GF-D8 (cell line): Measurements from ENCODE around the gene TBC1D8.

Experiments
- DNase-seq: peaks from one replicate; lab custom pipeline; 2025; lab: John Stamatoyannopoulos, UW

TBC1D8 gene

GRCh38 chr2:101135412-101136296 lies 15.5 kb downstream of the TBC1D8 start:
- DNase-seq, result no peak

GRCh38 chr2:101133492-101134100 lies 17.6 kb downstream of the TBC1D8 start:
- DNase-seq, result no peak

- no peak for DNase-seq
Measured at GRCh38 chr2:101132202-101132601, 19.0 kb downstream of the TBC1D8 start.

GRCh38 chr2:101130081-101130480 lies 21.1 kb downstream of the TBC1D8 start:
- no peak for DNase-seq

- DNase-seq, result no peak
Measured at GRCh38 chr2:101127319-101128056, 23.7 kb downstream of the TBC1D8 start.

GRCh38 chr2:101125808-101126207 lies 25.4 kb downstream of the TBC1D8 start:
- DNase-seq, result no peak

- peak; percentile 41 for DNase-seq
Measured at GRCh38 chr2:101125374-101125773, 25.8 kb downstream of the TBC1D8 start.

GRCh38 chr2:101124643-101125366 lies 26.4 kb downstream of the TBC1D8 start:
- no peak for DNase-seq

GRCh38 chr2:101123795-101124471 lies 27.2 kb downstream of the TBC1D8 start:
- no peak for DNase-seq

GRCh38 chr2:101121174-101121573 lies 30.0 kb downstream of the TBC1D8 start:
- DNase-seq, result no peak

- DNase-seq, result no peak
Measured at GRCh38 chr2:101120124-101120996, 30.8 kb downstream of the TBC1D8 start.

- DNase-seq, result no peak
Measured at GRCh38 chr2:101119431-101119830, 31.8 kb downstream of the TBC1D8 start.

GRCh38 chr2:101116841-101117552 lies 34.2 kb downstream of the TBC1D8 start:
- no peak for DNase-seq

- DNase-seq, result no peak
Measured at GRCh38 chr2:101116348-101116747, 34.8 kb downstream of the TBC1D8 start.

GRCh38 chr2:101115664-101116063 lies 35.5 kb downstream of the TBC1D8 start:
- DNase-seq, result no peak

- peak; percentile 41 for DNase-seq
Measured at GRCh38 chr2:101114815-101115214, 36.4 kb downstream of the TBC1D8 start.

GRCh38 chr2:101114268-101114783 lies 36.9 kb downstream of the TBC1D8 start:
- DNase-seq, result no peak

- DNase-seq, result peak; percentile 20
Measured at GRCh38 chr2:101113441-101114267, 37.5 kb downstream of the TBC1D8 start.

- peak; percentile 3 for DNase-seq
Measured at GRCh38 chr2:101112772-101113157, 38.4 kb downstream of the TBC1D8 start.
